Panc1 (cell line): Measurements from ENCODE around the gene ENOX2.
"Not testable (repeated sequence)": the region's sequence is repeated elsewhere in the genome, so short reads cannot be mapped to it uniquely, and the experiment has no call there.

Experiments used
- POLR2AphosphoS5 ChIP-seq: IDR thresholded peaks from 2 replicates; pipeline ENCODE4 v1.6.1; 2012; ENCODE audit warnings: mild to moderate bottlenecking, low read depth, low read length, moderate library complexity
- REST ChIP-seq, 2 experiments: IDR thresholded peaks; 2 replicates each; pipeline ENCODE4 v1.6.1; 2011 to 2012; ENCODE audit warnings: low read depth in 2 of 2, control low read depth in 1 of 2, low read length in 1 of 2, mild to moderate bottlenecking in 1 of 2, moderate library complexity in 1 of 2; ENCODE audit not compliant: insufficient read depth in 1 of 2
- SIN3A ChIP-seq: IDR thresholded peaks from 2 replicates; pipeline ENCODE4 v1.6.1; 2012; ENCODE audit warnings: low read depth, mild to moderate bottlenecking, low read length, moderate library complexity, borderline replicate concordance; ENCODE audit not compliant: insufficient read depth
- TCF7L2 ChIP-seq: IDR thresholded peaks from 2 replicates; pipeline ENCODE4 v1.6.1; 2011; ENCODE audit warnings: mild to moderate bottlenecking, low read depth, low read length, inconsistent platforms
- TF ChIP-seq, protein P1 (sequence below): fragments of 450-650 bp; IDR thresholded peaks from 2 replicates; pipeline ENCODE4 v1.5.1; 2017; ENCODE audit warnings: mild to moderate bottlenecking

DNA sequence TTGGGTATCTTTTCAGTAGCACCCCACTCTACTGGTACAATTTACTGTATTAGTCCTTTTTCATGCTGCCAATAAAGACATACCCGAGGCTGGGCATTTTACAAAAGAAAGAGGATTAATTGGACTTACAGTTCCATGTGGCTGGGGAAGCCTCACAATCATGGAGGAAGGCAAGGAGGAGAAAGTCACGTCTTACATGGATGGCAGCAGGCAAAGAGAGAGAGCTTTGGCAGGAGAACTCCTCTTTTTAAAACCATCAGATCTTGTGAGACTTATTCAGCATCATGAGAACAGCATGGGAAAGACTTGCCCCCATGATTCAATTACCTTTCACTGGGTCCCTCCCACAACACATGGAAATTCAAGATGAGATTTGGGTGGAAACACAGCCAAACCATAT lies 17.4 kb upstream of the ENOX2 start:
- TF ChIP-seq, protein P1, sequence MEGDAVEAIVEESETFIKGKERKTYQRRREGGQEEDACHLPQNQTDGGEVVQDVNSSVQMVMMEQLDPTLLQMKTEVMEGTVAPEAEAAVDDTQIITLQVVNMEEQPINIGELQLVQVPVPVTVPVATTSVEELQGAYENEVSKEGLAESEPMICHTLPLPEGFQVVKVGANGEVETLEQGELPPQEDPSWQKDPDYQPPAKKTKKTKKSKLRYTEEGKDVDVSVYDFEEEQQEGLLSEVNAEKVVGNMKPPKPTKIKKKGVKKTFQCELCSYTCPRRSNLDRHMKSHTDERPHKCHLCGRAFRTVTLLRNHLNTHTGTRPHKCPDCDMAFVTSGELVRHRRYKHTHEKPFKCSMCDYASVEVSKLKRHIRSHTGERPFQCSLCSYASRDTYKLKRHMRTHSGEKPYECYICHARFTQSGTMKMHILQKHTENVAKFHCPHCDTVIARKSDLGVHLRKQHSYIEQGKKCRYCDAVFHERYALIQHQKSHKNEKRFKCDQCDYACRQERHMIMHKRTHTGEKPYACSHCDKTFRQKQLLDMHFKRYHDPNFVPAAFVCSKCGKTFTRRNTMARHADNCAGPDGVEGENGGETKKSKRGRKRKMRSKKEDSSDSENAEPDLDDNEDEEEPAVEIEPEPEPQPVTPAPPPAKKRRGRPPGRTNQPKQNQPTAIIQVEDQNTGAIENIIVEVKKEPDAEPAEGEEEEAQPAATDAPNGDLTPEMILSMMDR = not testable (repeated sequence)
- not testable (repeated sequence) for TF ChIP-seq REST (IDR thresholded peaks at IDR 0.05; ENCODE audit: insufficient read depth in 1 of 2, low read depth in 2 of 2, low read length in 1 of 2); POLR2AphosphoS5; TCF7L2; SIN3A
